H1 (cell line): ENCODE results near the gene HPX. TPM values are rescaled to one million over a fixed set of nuclear protein-coding genes. Genes with fewer than 3 reads are reported as not detected.

Experiments used
- BACH1 ChIP-seq: IDR thresholded peaks from 2 replicates; pipeline ENCODE4 v1.6.1; 2012; ENCODE audit warnings: low read length, improper control_type of control experiment
- MAX ChIP-seq: IDR thresholded peaks from 2 replicates; pipeline ENCODE4 v1.6.1; 2012; ENCODE audit warnings: inconsistent platforms
- TAF1 ChIP-seq: IDR thresholded peaks from 2 replicates; pipeline ENCODE4 v1.6.1; 2011; ENCODE audit warnings: mild to moderate bottlenecking, low read depth, low read length
- polyA plus RNA-seq, 7 experiments: library from polyadenylated mRNA; depleted of rRNA in 3 of 7; stranded (reverse) in 5 of 7; unstranded in 2 of 7; fragments of >200 nt in 5 of 7; fragments of 200-250 nt in 2 of 7; gene quantifications; 1 replicate in 5 of 7; 2 replicates in 1 of 7; 4 replicates in 1 of 7; pipeline versions ENCODE4 v1.2.1 to v1.2.3, GENCODE V29; 2011 to 2013; ENCODE audit warnings: missing spikeins in 2 of 7, mixed read lengths in 2 of 7
- total RNA-seq: library from RNA; stranded (reverse); fragmentation: NEBNext Ultra II Directional; extraction: Animal tissue kit (Norgen Biotek cat#: 25700); gene quantifications from 2 replicates; pipeline ENCODE4 v1.2.1, GENCODE V29; 2021

Gene HPX
- total and polyA plus RNA-seq, 2 of the 8 experiments (the other 6 are each of a cell fraction or from before 2014, with no cell fraction given), result 0.80 to 0.97 TPM

GRCh38 chr11:6486256-6486655, 45.5 kb upstream of the HPX start (continued):
- no peak for TF ChIP-seq MAX
- TF ChIP-seq TAF1, result no peak
- no peak for TF ChIP-seq BACH1
